GM18508 (cell line): ENCODE data around the gene EFNA1.
"Not testable (repeated sequence)": the region's sequence is repeated elsewhere in the genome, so short reads cannot be mapped to it uniquely, and the experiment has no call there.

Experiments used
- ATAC-seq: cut with Tn5 transposase; IDR thresholded peaks from one replicate; pipeline ENCODE4 v1.9.1; 2021; ENCODE audit warnings: moderate number of reproducible peaks; ENCODE audit not compliant: insufficient read depth, unreplicated experiment

Gene EFNA1

DNA sequence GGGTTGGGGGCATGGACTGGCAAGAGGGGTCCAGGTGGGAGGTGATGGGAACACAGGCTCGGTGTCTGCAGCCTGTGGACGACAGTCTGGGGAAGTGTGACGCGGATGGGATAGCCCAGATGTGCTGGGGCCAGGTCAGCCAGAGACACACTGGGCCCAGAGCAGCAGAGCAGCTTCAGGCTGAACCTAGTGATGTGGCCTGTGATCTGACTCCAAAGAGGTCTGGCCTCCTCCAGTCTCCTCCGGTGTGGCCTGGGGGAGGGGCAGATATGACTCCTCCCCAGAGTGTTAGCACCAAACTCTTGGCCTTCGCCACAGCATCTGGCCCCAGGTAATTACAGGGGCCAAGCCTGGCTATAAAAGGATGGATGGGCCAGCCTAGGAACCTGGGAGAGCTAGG lies 35.5 kb upstream of the EFNA1 start:
- no peak for ATAC-seq

DNA sequence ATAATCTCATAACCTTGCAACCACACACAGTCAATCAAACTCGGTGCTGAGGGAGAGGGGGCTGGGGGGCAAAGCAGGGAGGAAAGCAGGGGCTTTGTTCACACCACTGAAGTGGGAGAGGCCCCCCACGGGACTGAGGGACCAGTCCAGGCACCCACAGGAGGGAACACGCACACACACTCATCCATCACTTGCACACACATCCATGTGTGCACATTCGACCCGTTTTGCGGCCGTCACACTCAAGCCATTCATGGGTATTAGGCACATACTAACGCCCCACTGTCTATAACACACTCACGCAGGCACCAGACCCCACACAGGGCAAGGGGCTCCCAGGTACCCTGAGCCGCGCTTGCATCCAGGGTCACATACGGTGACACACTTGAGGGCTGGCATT lies 35.0 kb upstream of the EFNA1 start:
- ATAC-seq: no peak

DNA sequence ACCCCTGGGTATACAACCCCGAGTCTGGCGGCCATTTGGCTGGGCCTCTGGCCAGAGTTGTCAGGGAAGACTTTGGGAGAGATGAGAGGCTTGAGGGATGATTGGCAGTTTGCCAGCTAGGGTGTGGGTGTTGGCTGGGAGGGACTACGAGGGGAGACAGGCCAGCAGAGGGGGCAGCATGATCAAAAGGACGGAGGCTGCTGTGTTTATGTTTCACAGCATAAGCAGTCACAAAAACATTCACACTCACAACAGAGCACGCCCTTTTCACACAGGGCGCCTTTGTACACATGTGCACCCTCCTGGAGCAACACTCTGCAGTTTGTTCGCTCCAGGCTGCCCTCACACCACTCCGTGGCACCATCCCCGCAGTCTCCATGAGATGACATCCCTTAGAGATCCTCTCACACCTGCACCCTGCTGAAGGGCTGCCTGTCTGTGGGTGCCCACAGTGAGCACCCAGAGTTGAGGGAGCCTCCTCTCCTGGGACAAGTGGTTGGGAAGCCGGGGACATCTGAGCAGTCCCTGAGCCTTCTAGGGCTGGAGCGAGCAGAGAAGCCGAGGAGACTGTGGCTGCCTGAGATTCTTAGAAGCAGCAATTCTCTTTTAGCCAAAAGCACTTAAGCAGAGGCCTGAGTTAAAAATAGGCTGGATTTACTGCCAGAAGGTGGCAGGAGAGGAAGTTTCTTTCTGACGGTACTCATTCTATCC lies 33.6 kb upstream of the EFNA1 start:
- no peak for ATAC-seq

DNA sequence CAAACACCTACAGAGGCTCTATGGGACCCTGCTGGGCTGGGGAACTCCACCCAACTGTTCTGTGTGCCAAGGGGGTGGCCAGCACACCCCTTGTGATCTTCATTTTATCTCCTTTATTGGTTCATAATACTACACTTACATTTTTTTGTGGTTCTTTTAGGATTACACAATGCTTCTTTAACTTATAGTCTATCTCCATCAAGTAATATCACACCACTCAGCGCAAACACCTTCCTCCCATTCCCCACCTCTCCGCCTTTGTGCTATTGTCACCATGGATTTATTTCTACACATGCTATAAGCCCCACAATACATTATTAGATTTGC lies 33.1 kb upstream of the EFNA1 start:
- no peak for ATAC-seq

DNA sequence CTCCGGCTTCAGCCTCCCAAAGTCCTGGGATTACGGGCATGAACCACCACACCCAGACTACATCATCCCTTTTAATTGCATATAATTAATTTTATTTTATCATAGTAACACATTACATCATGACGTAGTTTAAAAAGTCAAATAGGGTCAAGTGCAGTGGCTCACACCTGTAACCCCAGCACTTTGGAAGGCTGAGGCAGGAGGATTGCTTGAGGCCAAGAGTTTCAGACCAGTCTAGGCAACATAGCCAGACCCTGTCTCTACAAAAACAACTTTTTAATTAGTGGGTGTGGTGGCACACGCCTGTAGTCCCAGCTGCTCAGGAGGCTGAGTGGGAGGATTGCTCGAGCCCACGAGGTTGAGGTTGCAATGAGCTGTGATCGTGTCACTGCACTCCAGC lies 28.3 kb upstream of the EFNA1 start:
- ATAC-seq: no peak

DNA sequence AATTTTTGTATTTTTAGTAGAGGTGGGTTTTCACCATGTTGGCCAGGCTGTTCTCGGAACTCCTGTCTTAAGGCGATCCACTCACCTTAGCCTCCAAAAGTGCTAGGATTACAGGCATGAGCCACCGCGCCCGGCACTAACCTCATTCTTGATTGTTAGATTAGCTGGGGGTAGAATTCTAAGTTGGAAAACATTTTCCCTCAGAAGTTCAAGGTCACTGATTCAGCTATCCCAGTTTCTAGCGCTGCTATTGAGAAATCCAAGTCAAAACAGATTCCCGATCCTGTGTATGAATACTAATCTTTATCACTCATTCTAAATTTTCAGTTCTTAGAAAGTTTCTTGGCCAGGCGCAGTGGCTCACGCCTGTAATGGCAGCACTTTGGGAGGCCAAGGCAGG lies 24.4 kb upstream of the EFNA1 start:
- ATAC-seq: no peak

DNA sequence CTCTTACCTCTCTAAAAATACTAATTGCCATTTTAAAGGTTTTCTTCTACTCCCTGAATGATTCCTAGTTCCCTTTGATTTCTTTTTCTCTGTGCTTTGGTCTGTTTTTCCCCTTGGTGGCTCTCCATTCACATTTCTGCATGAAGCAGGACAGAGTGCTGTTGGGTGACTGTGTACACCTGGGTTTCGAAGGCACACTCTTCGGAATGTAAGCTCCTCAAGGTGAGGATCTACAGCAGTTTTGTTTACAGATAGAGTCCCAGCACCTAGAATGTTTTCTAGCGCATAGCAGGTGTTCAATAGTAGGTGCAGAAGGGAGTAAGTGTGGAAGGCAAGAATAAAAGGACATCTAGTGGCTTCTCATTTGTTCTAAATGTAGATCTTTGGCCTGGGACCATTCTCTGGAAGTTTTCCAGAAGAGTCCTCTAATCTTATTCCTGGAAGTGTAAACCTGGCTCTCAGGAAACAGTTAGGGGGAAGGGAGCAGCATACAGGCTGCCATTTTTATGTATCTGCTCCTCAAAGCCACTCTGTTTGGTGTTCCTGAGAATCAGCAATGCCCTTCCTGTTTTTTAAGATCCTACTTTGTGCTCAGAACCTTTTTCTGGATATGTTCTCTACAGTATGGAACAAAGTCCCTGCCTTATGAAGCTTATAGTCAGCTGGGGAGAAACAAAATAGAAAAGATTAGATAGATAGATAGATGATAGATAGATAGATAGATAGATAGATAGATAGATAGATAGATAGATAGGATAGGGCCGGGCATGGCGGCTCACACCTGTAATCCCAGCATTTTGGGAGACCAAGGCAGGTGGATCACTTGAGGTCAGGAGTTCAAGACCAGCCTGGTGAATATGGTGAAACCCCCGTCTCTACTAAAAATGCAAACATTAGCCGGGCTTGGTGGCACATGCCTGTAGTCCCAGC lies 22.8 kb upstream of the EFNA1 start:
- ATAC-seq: no peak

DNA sequence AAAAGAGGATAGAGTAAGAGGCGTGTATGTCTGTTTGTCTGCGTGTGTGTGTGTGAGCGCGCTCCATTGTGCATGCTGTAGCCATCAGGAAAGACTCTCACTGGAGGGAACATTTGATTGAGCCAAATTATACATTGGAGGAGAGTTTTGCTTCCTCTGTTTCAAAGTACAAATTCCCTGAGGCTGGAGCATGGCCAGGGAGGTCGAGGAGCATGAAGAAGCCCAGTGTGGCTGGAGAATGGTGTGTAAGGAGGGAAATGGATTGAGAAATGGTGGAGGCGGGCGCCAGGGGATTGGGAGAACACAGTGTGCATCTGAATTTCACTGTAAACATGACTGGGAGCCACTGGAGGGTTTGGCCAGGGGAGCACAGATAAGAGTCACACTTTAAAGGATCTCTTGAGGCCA lies 22.1 kb upstream of the EFNA1 start:
- ATAC-seq: no peak

DNA sequence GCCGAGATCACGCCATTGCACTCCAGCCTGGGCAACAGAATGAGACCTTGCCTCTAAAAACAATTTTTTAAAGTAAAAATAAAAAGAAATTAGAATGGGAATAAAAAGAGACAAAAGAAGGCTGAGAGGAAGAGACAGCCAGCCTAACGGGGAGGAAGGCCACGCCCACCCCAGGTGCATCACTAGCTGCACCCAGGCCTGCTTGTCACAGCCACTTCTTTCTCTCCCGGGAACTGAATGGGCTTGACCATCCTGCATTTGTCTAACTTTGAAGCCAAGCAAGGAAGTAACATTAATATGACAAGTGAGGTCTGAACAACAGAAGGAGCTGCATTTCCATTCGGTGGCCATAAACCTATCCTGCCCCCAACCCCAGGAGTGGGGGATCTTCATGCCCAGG lies 20.8 kb upstream of the EFNA1 start:
- no peak for ATAC-seq

DNA sequence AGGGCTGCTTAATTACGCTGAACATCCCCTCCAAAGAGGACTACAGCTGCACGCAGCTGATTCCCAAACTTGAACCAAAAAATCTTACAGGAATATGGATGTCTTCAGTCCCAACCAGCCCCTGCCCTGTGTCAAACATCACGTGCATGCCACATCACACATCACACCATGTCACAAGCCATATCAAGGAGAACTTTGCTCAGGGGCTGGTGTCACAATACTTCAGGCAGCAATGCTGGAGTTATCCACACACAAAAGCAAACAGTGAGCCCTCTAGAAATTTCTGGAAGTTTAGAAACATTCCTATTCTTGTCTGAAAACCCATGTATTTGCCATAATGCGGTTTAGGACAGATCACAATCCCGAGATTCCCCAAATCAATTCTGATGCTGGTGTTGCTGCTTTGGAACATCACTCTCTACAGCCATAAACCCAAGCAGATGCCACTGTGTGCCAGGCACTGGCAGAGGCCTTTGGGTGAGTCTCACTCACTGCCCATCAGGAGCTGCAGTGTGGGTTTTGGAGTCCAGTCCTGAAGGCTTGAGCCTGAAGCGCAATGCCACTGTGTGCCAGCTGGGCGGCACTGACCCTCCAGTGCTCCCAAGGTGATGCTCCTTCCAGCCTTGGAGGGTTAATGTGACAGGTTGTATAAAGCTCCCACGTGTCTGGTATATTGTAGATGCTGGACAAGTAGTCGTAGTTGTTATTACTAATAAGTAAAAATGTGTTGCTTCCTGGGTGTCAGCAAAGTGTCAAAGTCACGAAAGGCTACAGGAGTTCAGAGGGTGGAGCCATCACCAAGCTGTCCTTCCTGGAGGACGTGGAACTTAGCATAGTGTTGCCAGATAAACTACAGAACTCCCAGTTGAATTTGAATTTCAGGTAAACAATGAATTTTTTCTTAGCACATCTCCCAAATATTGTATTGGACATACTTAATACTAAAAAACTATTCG lies 20.1 kb upstream of the EFNA1 start:
- no peak for ATAC-seq

DNA sequence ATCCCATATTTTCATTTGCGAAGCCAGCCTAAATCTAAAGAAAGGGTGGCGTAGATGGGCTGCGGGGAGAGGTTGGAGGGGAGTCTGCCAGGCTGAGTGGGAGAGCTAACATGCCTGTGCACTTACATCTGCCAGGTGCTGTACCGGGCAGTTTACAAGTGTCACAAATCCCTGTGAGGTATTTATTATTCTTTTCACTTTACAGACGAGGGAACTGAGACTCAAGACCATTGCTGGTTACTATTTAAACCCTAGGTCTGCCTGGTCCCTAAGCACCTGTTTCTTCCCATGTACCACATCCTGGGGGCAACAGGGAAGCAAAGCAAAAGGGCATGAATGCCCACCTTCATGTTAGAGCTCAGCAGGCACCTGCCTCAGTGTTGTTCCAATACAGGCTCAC lies 19.4 kb upstream of the EFNA1 start:
- ATAC-seq: no peak

DNA sequence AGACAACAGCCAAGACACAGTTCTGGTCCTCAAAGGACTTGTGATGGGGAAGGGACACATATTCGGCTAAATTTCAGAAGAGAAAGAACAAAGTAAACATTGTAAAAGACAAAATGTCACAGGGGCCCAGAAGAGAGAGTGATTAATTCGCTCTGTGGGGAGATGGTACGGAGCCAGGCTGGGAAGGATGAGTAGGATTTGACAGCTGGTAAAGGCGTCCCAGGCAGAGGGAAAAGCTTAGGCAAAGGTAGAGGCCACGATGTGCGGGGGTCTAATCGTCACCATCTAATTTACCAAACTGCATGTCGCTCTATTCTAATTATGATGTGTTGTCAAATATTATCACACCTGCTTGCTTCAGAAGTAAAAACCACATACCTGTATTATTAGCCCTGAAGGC lies 17.3 kb upstream of the EFNA1 start:
- no peak for ATAC-seq

DNA sequence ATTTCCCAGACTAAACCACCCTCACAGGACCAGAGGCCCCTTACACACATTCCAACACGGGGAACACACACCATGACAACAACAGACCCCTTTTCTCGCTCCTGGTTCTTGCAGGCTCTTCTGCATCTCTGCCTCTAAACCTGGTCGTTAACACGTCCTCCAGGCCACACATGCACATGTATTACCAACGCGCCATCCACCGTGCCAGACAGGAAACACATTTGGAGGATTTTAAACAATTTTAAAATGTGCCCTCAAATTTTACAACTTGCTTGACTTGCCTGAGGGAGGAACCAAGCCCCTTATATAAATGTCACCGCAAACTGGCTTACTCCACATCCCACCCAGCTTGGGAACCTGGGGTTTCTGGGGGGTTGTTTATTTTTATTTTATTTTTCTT lies 16.9 kb upstream of the EFNA1 start:
- no peak for ATAC-seq

DNA sequence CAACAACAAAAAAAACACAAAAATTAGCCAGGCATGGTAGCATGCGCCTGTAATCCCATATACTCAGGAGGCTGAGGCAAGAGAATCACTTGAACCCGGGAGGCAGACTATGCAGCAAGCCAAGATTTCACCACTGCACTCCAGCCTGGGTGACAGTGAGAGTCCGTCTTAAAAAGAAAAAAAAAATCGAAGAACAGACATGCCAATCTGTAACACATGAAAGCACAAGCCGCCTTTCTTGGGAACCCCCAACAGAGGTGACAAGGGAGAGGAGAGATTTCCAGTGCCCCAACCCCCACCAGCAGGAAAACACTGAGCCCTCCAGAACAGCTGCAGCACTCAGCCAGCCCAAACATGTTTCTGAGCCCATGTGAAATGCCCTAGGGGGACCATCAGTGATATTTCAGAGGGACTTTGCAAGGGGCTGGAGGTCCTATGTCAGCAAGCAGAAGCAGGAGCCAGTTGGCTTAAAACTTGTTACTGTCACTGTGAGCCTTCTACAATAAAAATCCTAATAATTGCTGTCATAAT lies 14.2 kb upstream of the EFNA1 start:
- ATAC-seq: no peak

DNA sequence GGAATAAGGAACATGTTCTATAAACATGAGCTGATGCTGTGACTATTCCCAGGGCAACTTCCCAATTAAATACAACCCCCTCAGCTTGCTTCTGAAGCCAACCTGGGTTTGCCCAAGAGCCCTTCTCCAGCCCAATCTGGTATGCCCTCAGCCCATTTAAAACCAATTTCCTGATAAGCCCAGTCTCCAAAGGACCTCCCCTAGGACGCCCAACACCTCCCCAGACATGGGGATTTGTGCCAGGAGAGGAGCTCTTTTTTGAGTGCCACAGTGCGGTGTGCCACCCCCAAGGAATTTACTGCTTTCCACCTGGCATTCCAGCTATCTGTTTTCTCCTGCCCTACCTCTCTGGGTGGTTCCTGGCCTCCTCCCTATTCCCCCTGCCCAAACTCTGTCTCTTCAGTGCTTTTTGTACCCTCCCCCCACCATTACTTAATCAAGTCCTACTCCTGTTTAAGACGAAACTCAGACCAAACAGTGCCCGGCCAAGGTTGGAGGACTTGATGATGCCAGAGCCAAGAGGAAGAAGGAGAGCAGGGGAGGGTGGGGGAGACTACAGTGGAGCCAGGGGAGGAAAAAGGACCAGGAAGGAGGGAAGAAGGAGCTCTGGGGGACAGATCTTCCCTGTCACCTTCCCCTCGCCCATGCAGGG lies 11.4 kb upstream of the EFNA1 start:
- no peak for ATAC-seq

DNA sequence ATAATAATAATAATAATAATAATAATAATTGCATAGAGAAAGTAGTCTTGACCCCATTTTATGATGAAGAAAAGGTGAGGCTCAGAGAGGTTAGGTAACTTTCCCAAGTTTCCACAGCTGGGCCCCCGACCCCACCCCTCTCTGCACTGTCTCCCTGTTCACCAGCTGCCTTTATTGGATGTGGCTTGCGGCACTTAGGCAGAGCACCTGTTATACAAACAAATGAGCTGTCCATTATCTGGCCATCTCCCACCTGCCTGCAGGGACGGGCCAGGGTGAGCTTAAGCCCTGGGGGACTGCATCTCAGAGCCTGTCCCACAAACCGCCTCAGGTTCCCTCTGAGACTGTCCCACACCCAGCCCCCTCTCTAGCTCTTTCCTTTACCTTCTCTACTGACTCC lies 10.1 kb upstream of the EFNA1 start:
- ATAC-seq: no peak

DNA sequence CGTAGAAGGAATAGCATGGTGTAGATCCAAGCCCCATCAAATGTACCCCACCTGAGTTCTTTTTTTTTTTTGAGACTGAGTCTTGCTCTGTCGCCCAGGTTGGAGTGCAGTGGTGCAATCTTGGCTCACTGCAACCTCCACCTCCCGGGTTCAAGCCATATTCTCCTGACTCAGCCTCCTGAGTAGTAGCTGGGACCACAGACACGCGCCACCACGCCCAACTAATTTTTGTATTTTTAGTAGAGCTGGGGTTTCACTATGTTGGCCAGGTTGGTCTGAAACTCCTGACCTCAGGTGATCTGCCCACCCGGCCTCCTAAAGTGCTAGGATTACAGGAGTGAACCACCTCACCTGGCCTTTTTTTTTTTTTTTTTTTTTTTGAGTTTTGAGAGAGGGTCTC lies 9.6 kb upstream of the EFNA1 start:
- ATAC-seq: not testable (repeated sequence)

DNA sequence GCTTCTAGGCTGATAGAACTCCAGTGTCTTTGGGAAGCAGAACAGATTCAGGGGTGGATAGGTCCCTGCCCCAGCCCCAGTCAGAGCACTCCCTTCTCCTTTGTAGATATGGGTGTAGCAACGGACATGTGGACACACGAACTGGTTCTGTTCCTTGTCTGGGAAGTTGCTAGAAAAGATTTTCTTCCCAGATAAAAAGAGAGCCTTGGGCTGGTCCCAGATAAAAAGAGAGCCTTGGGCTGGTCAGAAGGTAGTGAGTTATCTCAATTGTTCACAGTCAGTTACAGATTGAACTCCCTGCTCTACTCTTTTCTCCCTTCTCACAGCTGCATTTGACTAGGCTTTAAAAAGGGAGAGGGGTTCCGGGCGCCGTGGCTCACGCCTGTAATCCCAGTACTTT lies 7.4 kb upstream of the EFNA1 start:
- ATAC-seq: no peak

DNA sequence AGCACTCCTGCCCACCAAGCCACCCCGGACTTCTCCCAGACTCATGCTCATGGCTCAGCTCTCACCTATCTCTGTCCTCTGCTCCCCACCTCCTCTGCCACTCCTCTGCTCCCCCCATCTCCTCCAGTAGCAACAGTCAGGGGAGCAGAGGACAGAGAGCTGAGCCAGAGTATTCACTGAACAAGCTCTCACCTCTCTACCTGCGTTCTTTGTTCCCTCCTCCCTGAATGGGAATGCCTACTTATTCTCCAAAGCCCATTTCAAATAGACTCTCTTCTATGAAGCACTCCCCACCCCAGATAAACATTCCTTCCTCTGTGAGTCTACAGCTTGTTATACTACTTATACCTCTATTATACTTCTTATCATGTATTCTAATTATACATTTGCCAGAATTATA lies 6.4 kb upstream of the EFNA1 start:
- ATAC-seq: no peak

DNA sequence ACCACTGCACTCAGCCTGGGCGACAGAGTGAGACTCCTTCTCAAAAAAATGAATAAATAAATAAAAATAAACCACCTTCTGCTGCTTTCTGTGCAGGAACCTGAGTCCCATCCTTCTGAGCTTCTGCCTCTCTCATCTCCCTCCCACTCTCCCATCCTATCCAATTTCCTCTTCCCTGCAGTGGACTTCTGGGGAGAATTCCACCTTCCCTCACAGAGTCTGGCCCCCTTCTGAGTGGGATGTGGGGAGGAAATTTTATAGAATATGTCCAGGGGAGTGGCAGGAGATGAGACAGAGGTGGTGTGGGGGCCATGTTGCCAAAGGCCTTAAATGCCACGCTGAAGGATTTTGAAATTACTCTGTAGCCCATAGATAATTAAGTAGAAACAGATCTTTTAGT lies 5.4 kb upstream of the EFNA1 start:
- ATAC-seq: no peak
